Activated naive CD4-positive, alpha-beta T cell treated with anti-CD3 and anti-CD28 coated beads, Interleukin-2, amount 50 U/mL, for 16 hours (primary cell): ENCODE measurements around the gene DIP2C.

Experiments used
- DNase-seq: peaks from one replicate; pipeline ENCODE4 v3.0.0-alpha.2; 2020

Gene DIP2C

DNA sequence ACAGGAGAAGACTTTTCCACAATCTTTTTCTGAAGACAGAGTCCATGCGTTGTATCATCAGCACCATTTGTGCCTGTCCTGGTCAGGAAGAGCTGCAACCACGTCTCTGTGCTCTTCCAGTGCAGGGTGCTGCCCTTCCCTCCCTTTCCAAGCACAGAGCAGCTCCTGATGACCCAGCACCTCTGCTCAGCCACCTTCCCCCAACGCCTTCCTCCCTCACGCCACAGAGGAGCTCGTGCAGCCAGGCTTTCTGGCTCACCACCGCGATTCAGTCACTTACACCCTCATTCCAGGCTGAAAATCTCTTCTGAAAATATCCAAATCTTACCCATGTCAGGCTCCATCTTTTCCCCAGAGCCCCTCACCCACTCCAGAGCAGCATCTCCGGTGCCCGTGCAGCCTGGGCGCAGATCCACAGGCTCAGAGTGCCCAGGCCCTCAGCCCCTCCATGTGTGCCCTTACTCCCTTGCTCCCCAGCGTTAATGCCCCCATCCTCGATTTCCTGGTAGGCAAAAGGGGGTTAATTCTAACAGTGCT lies 181.5 kb downstream of the DIP2C start:
- no peak for DNase-seq

DNA sequence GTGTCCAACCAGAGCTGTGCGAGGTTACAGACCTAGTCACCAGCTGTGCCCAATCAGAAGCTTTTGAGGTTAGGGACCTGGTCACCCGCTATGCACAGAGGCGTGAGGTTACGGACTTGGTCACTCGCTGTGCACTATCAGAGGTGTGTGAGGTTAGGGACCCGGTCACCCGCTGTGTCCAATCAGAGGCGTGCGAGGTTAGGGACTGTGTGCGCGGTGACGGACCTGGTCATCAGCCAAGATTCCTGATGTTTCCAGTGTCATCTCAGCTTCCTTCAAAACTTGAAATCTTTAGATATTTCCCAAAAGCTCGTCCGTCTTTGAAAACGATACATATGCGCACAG lies 182.1 kb downstream of the DIP2C start:
- DNase-seq, result no peak

DNA sequence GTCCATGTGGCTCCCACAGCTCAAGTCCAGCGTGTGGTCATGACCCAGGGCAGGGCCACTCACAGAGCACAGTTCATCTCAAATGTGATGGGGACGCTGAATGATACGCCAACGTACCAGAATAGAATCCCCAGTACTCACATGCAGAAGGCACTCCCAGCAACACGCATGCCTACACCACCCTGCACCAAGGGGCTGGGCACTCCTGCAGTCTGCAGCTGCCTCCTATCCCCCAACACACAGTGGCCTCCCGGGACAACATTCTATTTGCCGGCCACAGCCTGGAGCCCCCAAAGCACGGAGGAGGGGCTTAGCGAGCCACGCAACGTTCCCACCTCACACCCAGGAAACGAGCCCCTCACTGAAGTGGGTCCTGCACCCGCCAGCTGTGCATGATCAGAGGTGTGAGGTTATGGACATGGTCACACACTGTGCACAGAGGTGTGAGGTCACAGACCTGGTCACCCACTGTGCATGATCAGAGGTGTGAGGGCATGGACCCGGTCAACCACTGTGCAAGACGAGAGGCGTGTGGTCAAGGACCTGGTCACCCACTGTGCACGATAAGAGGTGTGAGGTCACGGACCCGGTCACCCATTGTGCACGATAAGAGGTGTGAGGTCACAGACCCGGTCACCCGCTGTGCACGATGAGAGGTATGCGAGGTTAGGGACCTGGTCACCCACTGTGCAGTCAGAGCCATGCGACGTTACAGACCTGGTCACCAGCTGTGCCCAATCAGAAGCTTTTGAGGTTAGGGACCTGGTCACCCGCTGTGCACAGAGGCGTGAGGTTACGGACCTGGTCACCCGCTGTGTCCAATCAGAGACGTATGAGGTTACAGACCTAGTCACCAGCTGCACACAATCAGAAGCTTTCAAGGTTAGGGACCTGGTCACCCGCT lies 182.8 kb downstream of the DIP2C start:
- DNase-seq, result no peak

DNA sequence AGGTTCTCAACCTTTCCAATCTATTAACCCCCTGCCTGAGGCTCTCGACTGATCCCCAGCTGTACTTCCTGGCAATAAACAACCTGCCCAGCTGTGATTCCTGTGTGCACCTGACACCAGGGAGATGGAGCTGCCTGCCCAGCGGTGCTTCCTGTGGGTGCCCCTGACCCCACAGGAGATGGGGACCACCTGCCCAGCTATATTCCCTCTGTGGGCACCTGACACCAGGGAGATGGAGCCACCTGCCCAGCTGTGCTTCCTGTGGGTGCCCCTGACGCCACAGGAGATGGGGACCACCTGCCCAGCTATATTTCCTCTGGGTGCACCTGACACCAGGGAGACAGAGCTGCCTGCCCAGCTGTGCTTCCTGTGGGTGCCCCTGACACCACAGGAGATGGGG lies 184.0 kb downstream of the DIP2C start:
- DNase-seq, result no peak

DNA sequence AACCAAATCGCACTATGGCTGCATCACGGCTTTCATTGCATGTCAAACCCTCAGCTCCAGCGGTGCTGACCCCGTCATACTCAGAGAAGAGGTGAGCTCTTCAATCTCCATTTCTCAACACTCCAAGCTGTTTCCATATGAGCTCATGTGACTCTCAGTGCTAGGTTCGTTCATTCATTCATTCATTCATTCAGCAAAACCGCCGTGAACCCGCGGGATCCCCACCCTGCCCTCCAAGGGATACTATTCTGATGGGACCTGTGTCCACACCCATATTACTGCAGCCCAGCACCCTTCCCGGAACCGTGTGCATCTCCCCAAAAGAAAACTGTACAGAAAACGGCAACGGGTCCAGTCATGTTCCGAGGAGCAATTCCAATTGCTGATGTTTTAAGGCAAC lies 184.7 kb downstream of the DIP2C start:
- DNase-seq, result no peak

DNA sequence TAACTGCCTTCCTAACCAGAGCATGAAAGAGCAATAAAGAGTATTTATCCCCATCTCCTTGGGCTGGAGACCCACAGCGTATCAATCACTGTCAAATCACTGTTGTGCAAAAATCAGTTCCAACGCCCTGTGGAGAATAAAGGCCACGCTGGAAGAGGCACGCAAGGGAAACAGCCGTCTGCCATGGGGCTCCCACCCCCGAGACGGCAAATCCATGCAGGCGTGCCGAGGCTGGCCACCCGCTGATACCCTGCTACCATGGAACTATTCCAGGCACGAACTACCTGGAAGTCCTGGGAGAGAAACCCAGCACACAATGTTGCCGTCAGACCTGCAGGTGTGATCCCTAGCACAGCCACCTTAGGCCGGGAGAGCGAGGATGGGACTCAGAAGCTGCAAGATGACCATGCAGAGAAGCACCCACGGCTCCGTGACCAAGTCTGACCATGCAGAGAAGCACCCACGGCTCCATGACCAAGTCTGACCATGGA lies 185.3 kb downstream of the DIP2C start:
- DNase-seq, result no peak

DNA sequence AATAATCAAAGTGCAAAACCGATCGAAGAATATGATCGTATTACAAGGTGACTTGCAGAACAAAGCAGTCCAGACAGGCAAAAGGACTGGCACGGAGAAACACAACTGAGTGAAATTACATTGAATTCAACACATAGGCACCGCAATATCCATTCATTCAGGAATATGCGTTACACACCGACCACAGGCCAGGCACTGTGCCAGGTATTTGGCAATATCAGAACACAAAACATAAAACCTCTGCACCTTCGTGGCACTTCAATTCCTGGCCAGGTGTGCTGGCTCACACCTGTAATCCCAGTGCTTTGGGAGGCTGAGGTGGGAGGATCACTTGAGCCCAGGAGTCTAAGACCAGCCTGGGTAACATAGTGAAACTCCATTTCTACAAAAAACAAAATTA lies 187.9 kb downstream of the DIP2C start:
- DNase-seq, result no peak

DNA sequence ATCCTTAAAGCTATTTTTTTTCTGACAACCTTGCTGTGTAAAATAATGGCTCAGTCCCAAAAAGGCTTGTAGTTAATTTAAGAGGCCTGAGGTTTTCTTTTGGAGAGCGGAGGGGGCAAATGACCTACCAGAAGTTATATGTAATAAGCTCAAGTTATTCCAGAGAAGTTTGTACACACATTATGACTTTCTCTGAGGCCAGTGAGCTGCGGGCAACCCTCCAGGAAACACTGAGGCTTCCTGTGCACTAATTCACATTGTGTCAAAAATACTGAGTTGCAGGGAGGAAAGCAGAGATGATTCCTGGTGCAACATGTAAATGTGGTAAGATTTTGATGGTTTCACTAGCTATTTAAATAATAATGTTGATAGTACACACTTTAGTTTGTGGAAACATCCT lies 188.6 kb downstream of the DIP2C start:
- no peak for DNase-seq

DNA sequence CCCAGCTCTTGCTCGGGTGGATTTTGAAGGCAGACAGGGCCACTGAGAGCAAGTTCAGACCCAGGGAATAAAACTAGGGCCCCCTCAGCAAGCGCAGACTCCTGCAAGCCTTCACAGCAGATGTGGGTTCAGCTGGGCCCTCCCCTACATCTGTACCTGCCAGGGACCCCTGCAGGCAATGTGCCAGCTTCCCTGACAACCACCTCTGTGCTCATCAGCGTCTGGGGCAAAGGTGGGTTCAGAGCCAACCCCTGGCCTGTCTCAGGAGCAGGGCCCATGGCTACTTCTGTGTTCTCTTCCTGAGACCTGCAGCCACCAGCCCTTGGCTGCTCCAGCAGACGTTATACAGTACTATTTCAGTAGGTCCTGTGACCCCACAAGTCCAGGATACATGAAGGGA lies 189.5 kb downstream of the DIP2C start:
- DNase-seq, result no peak

DNA sequence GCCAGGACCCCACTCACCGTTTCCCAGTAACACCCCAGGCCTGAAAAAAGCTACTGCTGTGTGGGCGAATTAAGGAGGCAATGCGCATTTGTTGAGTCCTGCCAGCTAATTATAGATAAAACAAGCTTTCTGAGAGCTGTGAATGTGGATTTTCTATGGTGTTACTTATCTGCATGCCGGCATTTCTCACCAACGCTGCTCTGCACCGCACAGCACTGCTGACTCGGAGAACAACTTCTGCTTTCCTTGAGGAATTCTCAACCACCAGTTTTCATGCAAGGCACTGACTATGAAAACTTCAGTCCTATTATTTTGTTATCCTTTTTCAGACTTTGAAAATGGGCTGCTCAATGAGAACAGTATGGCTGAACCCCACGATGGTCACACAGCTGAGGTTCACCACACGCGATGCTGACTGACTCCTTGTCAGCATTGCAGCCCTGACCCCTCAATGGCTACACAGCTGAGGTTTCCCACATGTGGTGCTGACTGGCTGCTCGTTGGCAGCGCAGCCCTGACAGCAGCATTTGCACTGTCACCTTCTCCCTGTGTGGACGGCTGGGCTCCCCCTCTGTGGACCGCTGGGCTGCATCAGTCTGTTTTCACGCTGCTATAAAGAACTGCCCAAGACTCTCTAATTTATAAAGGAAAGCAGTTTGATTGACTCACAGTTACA lies 190.6 kb downstream of the DIP2C start:
- DNase-seq, result no peak

DNA sequence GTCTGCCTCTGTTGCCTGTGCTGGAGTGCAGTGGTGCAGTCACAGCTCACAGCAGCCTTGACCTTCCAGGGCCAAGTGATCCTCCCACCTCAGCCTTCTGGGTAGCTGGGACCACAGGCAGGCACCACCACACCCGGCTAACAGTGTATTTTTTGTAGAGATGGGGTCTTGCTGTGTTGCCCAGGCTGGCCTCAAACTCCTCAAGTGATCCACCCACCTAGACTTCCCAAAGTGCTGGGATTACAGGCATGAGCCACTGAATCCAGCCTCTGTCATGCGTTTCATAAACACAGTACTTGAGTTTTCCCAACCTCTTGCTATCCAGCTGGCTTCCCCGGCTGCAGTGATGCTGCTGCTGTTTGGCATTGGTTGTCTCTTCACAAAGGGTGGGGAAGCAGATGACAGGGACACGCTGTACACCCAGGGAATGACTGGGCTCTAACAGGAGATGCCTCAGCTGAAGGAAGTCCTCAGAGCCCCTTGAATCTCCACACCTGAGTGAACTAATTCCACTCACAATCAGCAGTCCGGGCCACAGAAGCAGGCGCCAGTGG lies 191.5 kb downstream of the DIP2C start:
- DNase-seq, result no peak

DNA sequence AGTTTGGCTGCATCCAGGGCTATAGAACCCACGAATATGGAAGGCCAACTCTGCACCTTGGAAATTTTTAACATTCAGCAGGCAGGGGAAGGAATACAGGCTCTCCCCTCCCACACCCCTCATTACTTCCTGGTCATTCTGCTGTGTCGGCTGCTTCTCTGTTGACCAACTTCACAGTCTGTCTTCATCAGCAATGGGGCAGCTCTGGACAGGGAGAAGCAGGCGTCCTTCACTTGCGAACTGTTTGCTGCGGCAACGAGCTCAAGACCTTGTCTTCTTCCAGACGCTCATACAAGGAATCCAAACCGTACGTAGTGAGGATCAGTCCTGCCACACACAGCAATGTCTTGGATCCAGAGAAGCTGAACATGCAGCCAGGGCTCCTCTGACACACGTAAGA lies 192.2 kb downstream of the DIP2C start:
- no peak for DNase-seq

DNA sequence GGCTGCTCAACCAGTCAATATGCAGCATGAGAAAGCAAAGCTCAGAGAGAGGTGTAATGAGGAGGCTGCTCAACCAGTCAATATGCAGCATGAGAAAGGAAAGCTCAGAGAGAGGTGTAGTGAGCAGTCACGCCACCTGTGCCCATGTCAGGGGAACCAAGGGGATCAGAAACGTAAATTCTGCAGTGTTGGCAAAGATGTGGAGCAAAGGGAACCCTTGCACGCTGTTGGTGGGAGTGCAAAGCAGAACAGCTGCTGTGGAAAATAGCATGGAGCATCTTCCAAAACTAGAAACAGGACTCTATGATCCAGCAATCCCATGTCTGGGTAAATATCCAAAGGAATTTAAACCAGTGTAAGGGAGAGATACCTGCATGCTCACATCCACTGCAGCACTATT lies 194.9 kb downstream of the DIP2C start:
- no peak for DNase-seq

DNA sequence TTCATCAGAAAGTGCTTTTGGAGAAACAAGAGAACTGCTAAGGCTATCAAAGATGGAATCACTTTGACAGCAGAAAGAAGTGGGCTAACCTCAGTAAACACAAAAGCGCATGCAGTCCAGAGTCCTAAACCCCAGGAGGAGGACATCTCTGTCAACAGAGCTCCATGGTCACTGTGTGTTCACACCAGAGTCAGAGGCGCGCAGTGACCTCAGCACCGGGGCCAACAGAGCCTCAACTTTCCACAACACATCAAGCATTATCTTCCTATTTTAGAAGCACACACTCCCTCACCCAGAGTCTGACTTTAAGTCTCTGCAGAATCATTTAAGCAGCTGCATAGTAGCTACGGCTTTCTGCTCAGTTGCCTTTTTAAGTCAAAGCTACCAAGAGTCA lies 195.3 kb downstream of the DIP2C start:
- no peak for DNase-seq

DNA sequence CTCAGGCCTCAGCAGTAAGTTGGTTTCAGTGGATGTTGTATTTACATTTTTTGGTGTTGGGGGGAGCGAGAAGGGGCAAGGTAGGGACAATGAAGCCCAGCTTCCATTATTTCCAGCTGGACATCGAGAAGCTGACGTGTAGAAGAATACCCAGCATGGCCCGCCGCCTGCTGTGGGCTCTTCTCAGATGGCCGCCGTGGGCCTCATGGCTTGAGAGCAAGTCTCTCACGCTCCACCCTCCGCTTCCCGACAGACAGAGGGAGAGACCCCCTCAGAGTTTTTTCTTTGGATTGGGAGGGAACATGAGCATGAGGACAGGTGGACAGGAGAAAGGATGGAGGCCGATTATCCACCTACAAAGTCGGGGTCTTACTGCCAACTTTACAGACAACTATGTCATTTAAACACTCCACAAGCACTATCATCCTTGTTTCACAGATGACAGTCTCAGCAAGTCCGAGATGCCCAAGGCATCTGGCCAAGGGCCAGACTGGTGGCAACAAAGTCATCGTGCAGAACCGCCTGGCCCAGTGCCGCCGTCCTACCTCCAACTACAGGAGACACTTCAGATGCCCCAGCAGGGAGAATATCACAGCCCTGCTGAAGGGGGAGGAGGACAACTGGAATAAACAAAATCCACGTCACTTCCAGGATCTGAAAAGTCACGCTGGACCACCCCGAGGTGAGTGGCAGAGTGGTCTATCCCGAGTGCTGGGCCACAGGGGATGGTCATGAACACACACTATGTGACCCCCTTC lies 195.9 kb downstream of the DIP2C start:
- DNase-seq, result no peak

DNA sequence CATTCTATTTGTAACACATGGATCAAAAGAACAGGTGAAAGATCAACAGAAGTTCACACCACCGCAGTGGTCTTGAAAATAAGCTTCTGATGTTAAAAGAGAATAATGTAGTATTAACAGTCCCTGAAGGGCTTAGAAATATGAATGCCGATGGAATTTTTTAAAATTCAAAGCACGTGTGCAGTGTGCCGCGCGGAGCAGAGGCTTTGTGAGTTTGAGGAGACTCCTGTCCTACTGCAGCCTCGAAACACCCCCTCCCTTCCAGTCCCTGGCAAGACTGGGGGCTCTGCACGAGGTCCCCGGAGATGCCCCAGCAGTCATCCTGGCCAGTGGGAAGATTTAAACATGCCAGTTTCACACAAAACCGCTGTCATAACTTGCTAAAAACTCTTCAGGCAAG lies 196.6 kb downstream of the DIP2C start:
- no peak for DNase-seq

DNA sequence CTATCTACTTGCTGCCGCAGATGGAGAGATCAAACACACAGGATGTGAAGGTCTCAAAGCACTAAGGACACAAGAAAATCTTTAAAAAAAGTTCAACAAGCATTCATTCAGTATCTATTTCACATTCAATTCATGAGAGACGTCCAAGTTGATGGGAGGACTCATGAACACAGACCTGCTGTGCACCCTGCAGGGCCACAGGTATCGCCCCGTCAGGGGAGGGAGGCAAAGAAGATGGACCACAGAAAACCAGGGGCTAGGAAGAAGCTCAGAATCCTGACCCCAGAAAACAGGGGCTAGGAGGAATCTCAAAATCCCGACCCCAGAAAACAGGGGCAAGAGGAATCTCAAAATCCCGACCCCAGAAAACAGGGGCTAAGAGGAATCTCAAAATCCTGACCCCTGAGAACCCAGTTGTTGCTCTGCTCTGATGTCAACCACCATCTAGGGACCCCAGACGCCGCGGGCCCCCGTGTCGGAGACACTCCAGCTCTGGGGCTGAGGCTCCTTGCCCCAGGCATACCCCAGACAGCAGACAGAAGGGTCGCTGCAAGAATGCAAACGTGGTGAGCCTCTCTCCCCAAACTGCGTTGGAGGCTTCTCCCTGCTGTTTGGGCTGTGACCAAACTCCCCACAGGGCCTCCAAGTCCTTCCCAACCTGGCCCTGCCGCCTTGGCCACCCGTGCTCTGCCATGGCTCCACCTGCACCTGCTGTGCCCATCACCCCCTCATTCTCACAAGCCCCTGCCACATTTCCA lies 197.6 kb downstream of the DIP2C start:
- no peak for DNase-seq

DNA sequence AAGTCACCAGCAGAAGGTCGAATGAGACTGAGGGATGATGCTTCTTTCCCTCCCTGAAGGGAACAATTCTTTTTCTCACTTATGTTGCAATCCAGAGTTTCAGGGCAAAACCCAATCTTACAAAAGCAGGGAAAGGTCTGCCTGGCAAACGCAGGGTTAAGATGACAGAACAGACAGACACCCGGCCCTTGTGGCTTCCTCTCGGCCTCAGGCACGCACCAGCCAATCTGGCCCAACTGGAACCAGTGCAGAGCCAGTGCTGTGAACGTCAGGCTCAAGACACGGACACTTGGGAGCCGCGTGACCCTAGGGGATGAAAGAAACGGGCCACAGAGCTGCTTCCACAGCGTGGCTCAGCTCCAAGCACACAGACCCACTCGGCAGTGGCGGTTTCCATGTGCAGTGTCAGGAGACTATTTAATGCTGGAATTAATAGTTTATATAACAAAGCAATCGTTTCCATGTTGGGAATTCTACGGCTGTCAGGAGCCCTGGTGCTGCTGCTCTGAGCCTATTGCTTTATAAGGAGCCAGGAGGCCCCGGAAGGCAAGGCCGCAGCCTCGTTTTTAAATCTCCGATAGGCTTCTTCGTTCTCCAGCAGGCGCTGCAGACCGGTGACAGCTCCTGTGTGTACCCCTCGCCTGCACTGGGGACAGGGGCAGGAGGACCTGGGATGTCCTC lies 198.4 kb downstream of the DIP2C start:
- no peak for DNase-seq

DNA sequence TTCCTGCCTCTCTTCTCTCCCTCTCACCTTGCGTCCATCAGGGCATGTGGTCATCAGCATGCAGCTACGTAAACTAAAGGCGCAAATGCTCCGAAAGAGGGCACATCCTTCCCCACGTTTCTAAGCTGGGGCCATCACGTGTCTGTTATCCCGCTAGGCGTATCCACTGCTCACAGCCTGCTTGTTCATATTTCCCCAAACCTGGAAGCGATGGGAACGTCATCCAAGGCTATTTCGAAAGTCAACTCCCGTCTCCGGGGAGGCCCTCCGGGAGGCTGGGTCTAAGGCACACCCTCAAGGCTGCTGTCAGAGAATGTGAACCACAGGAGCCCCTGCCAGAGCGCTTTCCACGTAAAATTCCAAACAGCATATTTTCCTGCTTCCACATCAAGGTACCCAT lies 199.2 kb downstream of the DIP2C start:
- no peak for DNase-seq

DNA sequence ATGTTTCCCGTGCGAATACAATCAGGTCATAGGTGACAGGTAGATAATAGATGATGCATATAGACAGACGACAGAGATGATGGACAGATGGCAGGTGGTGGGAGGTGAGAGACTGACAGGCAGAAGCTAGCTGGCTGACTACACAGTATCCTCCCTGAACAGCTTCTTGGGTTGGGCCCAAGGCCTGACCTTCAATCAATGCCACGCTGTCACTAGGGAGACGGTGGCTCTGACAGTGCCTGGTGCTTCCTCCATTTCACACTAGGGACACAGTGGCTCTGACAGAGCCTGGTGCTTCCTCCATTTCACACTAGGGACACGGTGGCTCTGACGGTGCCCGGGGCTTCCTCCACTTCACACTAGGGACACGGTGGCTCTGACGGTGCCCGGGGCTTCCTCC lies 200.1 kb downstream of the DIP2C start:
- DNase-seq, result no peak

DNA sequence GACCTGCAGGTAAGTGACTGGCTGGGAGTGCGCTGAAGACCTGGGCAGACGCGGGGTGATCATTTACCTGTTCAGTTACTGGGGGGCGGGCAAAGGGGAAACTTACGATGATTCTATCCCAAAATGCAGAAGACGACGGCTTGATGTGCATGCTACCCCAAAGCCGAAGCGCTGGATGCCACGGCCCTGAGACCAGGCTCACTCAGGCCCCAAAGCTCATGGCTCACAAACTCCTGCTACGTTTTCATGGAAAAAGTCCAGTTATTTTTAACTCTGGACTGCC lies 200.6 kb downstream of the DIP2C start:
- DNase-seq, result no peak
